GM12872 (cell line): ENCODE data around the gene AGT.

ENCODE experiments used
- TF ChIP-seq, protein P1 (sequence below): IDR thresholded peaks from 3 replicates; pipeline ENCODE4 v1.5.1; 2011; ENCODE audit warnings: low read depth, mild to moderate bottlenecking, low read length, moderate library complexity; ENCODE audit not compliant: insufficient read depth

The AGT gene

DNA sequence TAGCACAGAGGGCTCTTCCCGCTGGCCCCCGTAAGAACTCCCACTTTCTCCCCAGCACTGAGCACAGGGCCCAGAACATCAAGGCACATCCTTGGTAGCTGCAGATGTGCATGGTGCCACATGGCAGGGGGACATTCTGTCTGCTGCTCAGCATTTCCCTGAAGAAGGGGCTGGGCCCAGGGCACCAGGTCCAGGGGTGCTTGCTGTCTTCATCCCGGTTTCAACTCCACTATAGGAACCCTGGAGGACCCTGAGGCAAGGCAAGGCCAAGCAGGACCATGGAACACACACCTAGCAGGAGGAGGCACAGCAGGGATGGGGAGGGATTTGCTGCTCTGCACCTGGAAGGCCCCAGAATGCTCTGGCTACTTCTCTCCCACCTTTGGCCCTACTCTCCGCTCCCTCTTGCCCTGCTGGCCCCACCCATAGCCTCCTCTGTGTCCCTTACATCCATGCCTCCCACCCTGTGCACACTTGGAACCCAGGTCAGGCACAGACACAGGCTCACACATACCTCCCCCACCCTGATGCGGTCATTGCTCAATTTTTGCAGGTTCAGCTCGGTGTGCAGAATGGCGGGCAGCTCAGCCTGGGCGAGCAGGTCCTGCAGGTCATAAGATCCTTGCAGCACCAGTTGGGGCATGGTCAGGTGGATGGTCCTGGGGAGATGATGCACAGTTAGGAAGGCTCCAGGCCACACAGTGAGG, 10.1 kb downstream of the AGT start:
- TF ChIP-seq, protein P1, sequence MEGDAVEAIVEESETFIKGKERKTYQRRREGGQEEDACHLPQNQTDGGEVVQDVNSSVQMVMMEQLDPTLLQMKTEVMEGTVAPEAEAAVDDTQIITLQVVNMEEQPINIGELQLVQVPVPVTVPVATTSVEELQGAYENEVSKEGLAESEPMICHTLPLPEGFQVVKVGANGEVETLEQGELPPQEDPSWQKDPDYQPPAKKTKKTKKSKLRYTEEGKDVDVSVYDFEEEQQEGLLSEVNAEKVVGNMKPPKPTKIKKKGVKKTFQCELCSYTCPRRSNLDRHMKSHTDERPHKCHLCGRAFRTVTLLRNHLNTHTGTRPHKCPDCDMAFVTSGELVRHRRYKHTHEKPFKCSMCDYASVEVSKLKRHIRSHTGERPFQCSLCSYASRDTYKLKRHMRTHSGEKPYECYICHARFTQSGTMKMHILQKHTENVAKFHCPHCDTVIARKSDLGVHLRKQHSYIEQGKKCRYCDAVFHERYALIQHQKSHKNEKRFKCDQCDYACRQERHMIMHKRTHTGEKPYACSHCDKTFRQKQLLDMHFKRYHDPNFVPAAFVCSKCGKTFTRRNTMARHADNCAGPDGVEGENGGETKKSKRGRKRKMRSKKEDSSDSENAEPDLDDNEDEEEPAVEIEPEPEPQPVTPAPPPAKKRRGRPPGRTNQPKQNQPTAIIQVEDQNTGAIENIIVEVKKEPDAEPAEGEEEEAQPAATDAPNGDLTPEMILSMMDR, result no peak

DNA sequence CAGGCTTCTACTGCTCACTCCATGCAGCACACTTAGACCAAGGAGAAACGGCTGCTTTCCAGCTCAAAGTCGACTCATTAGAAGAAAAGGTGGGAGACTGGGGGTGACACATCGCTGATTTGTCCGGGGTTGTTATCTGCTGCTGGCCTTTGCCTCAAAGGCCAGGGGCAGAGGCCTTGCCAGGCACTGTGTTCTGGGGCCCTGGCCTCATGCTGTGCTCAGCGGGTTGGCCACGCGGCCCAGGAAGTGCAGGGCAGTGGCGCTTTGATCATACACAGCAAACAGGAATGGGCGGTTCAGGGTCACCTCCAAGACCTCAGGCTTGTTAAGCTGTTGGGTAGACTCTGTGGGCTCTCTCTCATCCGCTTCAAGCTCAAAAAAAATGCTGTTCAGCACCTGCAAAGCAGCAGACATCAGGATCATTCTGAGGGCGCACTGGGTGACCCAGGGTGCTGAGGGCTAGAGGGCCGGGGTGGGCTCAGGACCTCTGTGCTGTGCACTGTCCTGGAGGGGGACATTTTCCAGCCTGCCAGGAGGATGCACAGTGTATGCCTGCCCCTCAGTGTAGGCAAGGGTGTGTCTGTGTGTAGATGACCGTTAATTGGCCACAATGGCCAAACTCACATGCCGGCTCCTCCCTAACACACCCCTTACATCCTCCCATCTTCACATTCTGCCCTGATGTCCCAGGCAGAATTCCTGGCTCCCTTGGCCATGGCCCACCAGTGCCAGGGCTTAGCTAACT, 10.8 kb downstream of the AGT start:
- TF ChIP-seq, protein P1, result no peak

DNA sequence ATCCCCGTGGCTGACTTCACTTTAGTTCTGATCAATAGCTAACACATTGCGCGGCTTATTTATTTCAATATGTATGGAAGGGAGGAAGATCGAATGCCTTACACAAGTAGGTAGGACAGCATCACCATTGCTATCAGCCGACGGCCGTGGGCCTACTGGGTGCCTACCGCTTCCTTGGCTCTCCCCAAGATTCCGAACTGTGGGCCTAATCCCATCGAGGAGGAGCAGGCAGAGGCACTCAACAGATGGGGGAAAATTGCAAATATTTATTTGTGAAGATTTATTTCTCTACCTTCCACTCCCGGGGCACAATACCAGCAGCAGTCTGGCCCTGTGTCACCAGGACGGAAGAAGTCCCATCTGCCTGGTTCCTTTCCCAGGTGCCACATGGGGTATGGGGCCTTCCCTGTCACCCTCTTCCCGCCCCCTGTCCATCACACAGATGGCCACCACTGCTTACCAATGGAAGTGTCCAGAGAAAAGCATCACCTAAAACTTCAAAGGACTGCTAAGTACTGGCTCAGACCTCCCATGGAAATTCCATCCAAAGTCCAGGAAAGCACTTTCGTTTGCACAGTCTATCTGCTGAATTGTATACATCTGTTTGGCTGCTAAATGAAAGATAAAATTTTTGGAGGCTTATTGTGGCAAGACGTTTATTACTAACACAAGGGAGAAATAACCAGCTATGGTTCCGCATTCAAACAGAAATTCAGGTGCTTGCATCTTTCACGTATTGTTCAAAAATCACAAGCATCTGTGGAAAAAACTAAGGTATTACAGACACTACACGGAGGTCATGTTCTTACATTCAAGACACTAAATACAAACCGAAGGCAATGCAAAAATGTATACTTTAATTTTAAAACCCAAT, 11.8 kb downstream of the AGT start:
- TF ChIP-seq, protein P1, result no peak

DNA sequence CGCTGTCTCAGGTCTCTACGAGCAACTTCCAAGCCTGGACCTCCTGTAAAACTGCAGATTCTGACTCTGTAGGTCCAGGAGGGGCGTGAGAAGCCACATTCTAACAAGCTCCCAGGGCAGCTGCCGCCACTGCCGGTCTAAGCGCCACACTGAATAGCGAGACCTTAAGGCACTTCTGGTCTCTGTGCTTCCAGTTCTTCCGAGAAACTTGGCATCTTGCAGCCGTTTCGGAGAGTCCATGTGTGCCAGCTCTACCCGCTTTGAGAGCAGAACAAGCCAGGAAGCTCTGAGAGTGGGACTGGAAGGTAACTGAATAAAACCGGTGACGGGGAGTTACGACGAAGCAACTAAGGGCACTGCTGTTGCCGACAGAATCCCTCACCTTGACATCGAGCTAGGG, 12.5 kb downstream of the AGT start:
- TF ChIP-seq, protein P1, result no peak

DNA sequence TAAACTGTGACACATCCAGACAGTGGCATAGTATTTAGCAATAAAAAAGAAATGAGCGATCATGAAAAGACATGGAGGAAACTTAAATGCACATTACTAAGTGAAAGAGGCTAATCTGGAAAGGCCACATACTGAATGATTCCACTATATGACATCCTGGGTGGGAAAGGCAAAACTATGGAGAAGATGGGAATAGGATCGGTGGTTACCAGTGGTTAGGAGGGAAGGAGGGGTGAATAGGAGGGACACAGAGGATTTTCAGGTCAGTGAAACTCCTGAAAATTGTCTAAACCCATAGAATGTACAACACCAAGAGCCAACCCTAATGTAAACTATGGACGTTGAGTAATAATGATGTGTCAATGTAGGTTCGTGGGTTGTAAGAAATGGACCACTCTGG, 13.8 kb downstream of the AGT start:
- TF ChIP-seq, protein P1, result no peak

DNA sequence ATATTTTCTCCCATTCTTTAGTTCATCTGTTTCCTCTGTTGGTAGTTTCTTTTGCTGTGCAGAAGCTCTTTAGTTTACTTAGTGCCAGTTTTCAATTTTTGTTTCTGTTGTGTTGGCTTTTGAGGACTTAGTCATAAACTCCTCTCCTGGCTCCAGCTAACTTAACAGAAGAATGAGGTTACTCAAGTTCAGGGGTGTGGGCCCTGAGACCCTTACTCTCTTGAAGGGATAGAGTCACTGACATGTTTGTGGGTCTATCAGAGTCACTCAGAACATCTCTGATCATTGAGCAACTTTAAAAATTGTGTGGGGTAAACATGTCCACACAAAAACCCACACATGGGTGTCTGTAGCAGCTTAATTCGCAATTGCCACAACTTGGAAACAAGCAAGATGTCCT, 14.2 kb downstream of the AGT start:
- TF ChIP-seq, protein P1, result no peak

DNA sequence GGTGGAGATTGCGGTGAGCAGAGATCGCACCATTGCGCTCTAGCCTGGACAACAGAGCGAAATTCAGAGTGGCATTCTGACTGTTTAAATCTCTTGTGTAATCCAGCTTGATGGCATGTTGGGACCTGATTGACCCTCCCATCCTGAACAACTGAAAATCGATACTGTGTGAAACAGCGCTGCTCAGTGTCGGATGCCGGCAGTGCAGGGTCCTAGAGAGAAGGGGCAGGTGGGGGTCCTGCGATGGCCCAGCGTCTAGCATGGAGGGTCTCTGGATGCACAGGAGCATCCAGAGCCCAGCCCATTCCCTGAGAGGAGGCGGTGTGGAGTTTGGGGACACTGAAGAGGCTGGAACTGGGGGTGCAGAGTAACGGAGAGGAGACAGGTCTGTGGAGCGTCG, 15.8 kb downstream of the AGT start:
- TF ChIP-seq, protein P1, result no peak
